Esophagus squamous epithelium (tissue), 4 donors: Measurements from ENCODE around the gene MYO9A.
"Not testable (repeated sequence)": the region's sequence is repeated elsewhere in the genome, so short reads cannot be mapped to it uniquely, and the experiment has no call there.

Experiments used
- CTCF ChIP-seq, 6 experiments: fragments of 450-650 bp in 4 of 6; fragments of 200-600 bp in 2 of 6; sonication (generic) in 2 of 6; IDR thresholded peaks; one replicate each; pipeline ENCODE4 v1.5.1; 2016 to 2019; ENCODE audit warnings: antibody characterized with exemption in 6 of 6, mild to moderate bottlenecking in 4 of 6, moderate library complexity in 4 of 6
- POLR2A ChIP-seq, 4 donors: fragments of 450-650 bp; IDR thresholded peaks; one replicate each; pipeline ENCODE4 v1.6.1; 2017; ENCODE audit warnings: antibody characterized with exemption in 4 of 4, mild to moderate bottlenecking in 4 of 4, moderate library complexity in 3 of 4

GRCh38 chr15:72014555-72014954 lies 103.4 kb downstream of the MYO9A start:
- TF ChIP-seq CTCF, POLR2A (IDR thresholded peaks at IDR 0.05): not testable (repeated sequence)
